NCI-H774 (cell line): ENCODE data around the gene BAZ1B.
A peak's percentile ranks its signal among the peaks of the same experiment; 100 is the strongest.
"Not testable (repeated sequence)": the region's sequence is repeated elsewhere in the genome, so short reads cannot be mapped to it uniquely, and the experiment has no call there.

ENCODE experiments used
- DNase-seq: peaks from one replicate; lab custom pipeline; 2025; lab: John Stamatoyannopoulos, UW

The BAZ1B gene

GRCh38 chr7:73446682-73447081 is 75.4 kb downstream of the BAZ1B start:
- no peak for DNase-seq

GRCh38 chr7:73443548-73444255 is 78.4 kb downstream of the BAZ1B start:
- DNase-seq = no peak

GRCh38 chr7:73442903-73443500 is 79.1 kb downstream of the BAZ1B start:
- DNase-seq = no peak

GRCh38 chr7:73442222-73442902 is 79.7 kb downstream of the BAZ1B start:
- no peak for DNase-seq

- DNase-seq = no peak
These were observed 82.7 kb downstream of the BAZ1B start for GRCh38 chr7:73439410-73439704.

GRCh38 chr7:73438547-73439409 is 83.3 kb downstream of the BAZ1B start:
- DNase-seq = no peak

GRCh38 chr7:73437621-73438416 is 84.3 kb downstream of the BAZ1B start:
- no peak for DNase-seq

- no peak for DNase-seq
These were observed 85.0 kb downstream of the BAZ1B start for GRCh38 chr7:73437091-73437490.

GRCh38 chr7:73436031-73436929 is 85.8 kb downstream of the BAZ1B start:
- DNase-seq = no peak

GRCh38 chr7:73435471-73436009 is 86.6 kb downstream of the BAZ1B start:
- DNase-seq = no peak

GRCh38 chr7:73434701-73435069 is 87.4 kb downstream of the BAZ1B start:
- DNase-seq = no peak

- no peak for DNase-seq
These were observed 88.0 kb downstream of the BAZ1B start for GRCh38 chr7:73433924-73434700.

GRCh38 chr7:73432676-73433075 is 89.4 kb downstream of the BAZ1B start:
- no peak for DNase-seq

- no peak for DNase-seq
These were observed 90.9 kb downstream of the BAZ1B start for GRCh38 chr7:73431041-73431835.

GRCh38 chr7:73430540-73430939 is 91.6 kb downstream of the BAZ1B start:
- DNase-seq = not testable (repeated sequence)

GRCh38 chr7:73429622-73430505 is 92.2 kb downstream of the BAZ1B start:
- no peak for DNase-seq

GRCh38 chr7:73429215-73429614 is 92.9 kb downstream of the BAZ1B start:
- DNase-seq = peak; percentile 50
